Epithelial cell of proximal tubule (primary cell): ENCODE data around the gene PCK2. TPM values are rescaled to one million over a fixed set of nuclear protein-coding genes. Genes with fewer than 3 reads are reported as not detected.

Source experiments
- DNase-seq: peaks from one replicate; pipeline ENCODE4 v3.0.0-alpha.2; 2011; ENCODE audit warnings: low read depth
- H3K4me3 ChIP-seq: 2 replicates; pipeline ENCODE4 v1.5.1; 2011; ENCODE audit warnings: low read depth, mild to moderate bottlenecking, low read length
- CTCF ChIP-seq: conservative IDR thresholded peaks from 2 replicates; pipeline ENCODE4 v1.5.1; 2012; ENCODE audit warnings: low read depth, mild to moderate bottlenecking, low read length
- total RNA-seq: library from RNA; depleted of rRNA; stranded (reverse); fragments of >200 nt; gene quantifications from 2 replicates; pipeline ENCODE4 v1.2.3, GENCODE V29; 2015

PCK2 gene
- total RNA-seq, 1 donor from 2014 or later = 40.0 TPM

- peak; percentile 99 for DNase-seq
- TF ChIP-seq CTCF = no peak
- peak within 1 kb of the TSS; percentile 68 for H3K4me3 ChIP-seq
Observed at GRCh38 chr14:24114532-24115421, 20.7 kb downstream of the PCK2 start, which contains the start of the genes DCAF11 and NRL. TSS of gene DCAF11 (plus strand) at chr14:24114777. CDS start at chr14:24115595, 818 bp downstream. TSS of gene NRL (minus strand) at chr14:24114949. CDS start at chr14:24082848, 32,101 bp downstream.

GRCh38 chr14:24115422-24116127 lies 21.5 kb downstream of the PCK2 start:
- DNase-seq = no peak
- no peak for TF ChIP-seq CTCF
- H3K4me3 ChIP-seq = peak overlapping the region; percentile 68

- peak overlapping the region; percentile 68 for H3K4me3 ChIP-seq
- TF ChIP-seq CTCF = no peak
- DNase-seq = no peak
Observed at GRCh38 chr14:24116128-24116814, 22.2 kb downstream of the PCK2 start.

- TF ChIP-seq CTCF = no peak
Observed at GRCh38 chr14:24117179-24117578, 23.1 kb downstream of the PCK2 start.

GRCh38 chr14:24119691-24120090 lies 25.6 kb downstream of the PCK2 start:
- no peak overlapping the region for H3K4me3 ChIP-seq
- no peak for DNase-seq
- TF ChIP-seq CTCF = no peak

More at GRCh38 chr14:24117179-24117578, 23.1 kb downstream of the PCK2 start:
- DNase-seq = no peak
- H3K4me3 ChIP-seq = no peak overlapping the region

GRCh38 chr14:24121210-24121609 lies 27.1 kb downstream of the PCK2 start:
- no peak for DNase-seq
- H3K4me3 ChIP-seq = no peak overlapping the region
- TF ChIP-seq CTCF = no peak
